NCI-H1694 treated with DMSO at 0.1 percent for 48 hours (cell line): ENCODE data around the gene NAA40.
A peak's percentile ranks its signal among the peaks of the same experiment; 100 is the strongest.

ENCODE experiments used
- DNase-seq: peaks from one replicate; lab custom pipeline; 2025; lab: John Stamatoyannopoulos, UW

NAA40 gene

DNA sequence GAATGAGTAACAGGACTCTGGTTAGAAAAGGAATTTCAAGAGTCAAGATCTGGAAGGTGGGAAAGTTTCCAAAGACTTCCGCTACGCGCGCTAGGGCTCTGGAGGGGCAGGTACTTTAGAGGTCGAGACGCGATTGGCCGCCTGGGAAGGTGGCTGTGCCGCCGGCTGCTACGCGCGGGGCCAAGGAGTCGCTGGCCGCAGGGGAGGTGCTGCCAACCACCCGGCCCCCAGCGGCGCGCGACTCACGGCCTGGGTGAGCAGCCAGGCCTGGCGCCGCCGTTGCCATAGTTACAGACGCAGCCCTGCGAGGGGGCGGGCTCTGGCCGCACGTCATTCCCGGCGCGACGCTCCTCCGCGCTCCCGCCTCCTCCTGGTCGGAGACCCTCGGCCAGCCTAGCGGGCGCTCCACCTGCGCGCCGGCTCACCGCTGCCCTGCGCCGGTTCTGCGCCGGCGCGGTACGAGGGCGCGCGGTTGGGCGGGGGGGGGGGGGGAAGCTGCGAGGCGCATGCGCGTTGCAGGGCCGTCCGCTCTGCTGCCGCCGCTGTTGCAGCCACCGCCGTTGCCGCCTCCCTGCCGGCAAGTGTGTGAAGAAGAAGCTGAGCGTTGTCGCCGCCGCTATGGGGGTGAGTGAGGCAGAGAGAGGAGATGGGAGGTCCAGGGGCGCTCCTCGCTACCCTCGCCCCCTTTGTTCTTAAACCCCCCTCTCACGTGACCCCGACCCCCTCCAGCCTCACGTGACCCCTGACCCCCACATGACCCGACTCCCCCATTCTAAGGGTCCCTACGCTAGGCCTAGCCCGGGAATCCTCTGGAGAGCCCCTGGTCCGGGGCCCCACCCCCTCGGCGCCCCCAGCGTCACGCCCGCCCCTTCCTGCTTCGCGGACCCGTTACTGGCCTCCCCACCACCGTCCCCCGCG is at the start of gene NAA40:
Gene NAA40, plus strand, starts transcription at position 524 of the 918 bp plus-strand sequence. Its CDS starts 95 bp downstream, at position 619.
- DNase-seq: peak; percentile 81

DNA sequence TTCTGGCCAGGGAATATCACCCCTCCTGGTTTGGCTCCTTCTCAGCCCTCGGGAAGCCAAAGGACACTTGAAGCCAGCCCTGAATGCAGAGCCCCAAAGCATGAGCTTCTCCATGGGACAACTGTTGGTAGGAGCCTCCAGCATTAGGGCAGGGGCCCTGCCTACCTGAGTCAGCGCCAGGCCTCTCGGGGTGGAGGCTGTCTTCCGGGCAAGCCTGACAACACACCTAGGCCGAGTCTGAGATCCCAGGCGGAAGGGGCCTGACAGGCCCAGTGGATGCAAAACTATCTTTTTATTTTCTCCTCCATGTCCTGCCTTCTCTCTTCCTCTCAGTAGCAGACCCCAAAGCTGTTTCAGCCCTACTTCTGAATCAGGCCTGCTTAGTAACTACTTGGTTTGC is 49.5 kb upstream of the NAA40 start:
- DNase-seq: no peak

DNA sequence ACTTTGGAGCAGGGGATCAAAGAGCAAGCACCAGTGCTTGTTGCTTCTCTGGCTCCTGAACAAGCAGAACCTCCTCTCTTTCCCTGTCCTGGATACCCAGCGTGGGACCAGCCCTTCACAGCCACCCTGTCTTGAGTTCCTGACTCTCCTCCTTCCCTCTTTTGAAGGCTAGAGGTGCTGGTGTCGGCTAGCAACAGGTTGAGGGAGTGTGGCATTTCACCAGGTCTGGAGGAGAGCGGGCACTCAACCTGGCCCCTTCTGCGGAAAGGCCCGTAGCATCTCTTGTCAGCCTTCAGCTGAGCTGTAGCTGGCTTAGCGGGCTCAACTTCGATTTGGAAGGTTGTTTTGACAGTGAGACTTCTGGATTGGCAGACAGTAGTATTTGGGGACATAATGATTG is 48.4 kb upstream of the NAA40 start:
- no peak for DNase-seq

DNA sequence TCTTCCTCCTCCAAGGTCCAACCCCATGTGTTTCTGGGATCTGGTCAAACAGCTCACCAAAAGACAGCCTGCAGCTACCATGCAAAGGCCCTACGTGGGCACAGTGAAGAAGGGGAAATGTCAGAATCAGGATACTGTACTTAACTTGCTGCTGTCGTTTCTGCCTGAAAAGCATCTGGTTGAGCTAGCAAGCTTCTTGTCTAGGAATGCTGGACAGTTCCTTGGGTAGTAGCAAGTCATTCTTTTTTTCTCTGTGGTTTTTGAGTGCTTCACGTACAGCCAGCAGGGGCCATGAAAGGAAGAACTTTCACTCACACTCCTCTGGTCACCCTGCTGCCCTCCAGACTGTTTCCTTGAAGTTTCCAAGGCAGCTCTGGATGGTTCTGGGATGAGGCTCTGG is 46.6 kb upstream of the NAA40 start:
- no peak for DNase-seq

DNA sequence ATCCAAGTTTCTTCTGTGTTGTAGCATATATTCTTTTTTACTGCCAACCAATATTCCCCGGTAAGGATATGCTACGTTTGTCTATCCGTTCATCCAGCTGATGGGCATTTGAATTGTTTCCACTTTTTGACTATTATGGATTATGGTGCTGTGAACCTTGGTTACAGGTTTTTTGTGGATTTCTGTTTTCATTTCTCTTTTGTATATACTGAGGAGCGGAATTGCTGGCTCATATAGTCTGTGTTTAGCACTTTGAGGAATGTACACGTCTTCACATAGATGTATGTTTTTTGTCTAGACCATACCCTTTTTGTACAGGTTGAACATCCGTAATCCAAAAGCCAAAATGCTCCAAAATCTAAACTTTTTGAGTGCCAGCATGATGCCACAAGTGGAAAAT is 45.4 kb upstream of the NAA40 start:
- no peak for DNase-seq

DNA sequence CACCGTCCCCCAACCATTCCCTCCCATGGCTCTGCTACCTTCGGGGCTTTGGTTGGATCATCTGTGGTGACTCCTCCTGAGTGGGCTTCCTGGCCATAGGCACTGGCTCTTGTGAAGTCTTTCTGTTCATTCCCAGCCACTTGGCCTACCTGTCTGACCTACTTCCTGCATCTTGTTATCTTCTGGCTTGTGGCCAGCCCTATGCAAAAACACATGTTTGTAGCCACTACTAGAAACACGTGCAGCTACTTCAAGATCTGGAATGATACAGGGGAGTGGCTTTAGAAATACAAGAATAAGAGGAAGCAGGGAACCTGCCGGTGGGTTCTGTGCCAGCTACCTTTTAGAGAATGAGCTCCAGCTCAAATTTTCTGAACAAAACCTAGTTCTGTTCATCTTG is 42.7 kb upstream of the NAA40 start:
- no peak for DNase-seq

DNA sequence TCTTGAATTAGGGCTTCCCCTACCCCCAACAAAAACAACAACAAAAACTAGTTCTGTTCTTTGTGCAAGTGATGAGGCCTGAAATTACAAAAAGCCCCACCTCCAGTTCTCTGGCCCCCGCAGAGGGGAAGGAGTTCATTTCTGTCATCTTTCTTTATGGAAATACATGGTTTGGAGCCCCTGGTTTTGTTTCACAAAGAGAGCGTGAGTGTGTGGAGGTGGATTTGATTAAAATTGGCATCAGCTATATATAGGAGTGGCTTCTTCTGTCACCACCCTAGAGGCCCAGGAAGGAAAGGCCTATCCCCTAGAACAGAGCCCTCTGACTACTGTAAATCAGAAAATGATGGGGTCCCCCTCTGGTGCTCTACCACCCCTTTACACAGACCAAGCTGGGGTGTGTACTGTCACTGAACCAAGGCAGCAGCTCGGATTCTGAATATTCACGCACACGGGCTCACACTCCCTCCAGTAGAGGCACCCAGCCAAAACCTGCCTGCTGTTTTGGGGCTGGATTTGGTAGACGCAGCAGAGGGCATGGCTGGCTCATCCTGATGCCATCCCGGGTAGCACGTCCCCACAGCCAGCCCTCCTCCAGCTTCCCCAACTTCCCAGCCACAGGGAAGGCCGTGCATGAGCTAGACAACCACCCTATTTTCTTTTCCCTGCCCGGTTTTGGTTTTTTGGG is 41.2 kb upstream of the NAA40 start:
- peak; percentile 51 for DNase-seq

DNA sequence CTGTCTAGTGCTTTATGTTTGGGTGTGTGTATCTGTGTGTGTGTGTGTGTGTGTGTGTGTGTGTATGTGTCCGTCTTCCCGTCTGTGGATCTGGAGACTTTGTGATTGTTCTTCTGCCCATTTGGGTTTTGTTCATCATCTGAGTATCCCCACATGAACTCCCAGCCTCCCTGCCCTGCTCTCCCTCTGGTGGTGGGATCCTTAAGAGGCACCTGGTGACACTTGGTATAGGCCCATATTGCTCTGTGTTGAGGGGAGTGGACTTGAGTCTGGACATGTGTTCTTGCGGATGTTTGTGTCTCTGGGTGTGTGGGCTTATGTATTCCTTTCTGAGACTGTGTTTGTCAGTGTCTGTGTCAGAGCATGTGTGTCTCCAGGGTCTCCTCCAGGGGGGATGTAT is 37.1 kb upstream of the NAA40 start:
- no peak for DNase-seq

DNA sequence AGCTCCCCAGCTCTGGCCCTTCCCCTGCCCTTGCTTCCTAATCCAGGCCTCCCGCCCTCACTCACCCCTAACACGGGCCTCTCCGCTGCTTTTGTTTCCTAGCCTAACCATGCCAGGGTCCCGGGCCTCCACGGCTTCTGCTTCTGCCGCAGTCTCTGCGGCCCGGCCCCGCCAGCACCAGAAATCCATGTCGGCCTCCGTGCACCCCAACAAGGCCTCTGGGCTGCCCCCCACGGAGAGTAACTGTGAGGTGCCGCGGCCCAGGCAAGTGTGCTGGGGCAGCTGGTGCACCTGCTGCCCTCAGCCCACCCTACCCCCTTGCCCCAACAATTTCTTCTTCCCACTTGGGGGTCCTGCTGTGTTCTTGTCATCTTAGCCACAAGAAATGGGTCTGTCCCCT is 34.9 kb upstream of the NAA40 start:
- DNase-seq: no peak

DNA sequence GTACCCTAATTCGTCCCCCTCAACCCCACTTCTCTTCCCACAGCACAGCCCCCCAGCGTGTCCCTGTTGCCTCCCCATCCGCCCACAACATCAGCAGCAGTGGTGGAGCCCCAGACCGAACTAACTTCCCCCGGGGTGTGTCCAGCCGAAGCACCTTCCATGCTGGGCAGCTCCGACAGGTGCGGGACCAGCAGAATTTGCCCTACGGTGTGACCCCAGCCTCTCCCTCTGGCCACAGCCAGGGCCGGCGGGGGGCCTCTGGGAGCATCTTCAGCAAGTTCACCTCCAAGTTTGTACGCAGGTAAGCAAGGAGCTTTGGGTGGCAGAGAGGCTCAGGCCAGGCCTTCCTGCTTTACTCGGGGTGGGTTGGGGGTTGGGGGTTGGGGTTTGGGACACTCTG is 34.1 kb upstream of the NAA40 start:
- DNase-seq: no peak

DNA sequence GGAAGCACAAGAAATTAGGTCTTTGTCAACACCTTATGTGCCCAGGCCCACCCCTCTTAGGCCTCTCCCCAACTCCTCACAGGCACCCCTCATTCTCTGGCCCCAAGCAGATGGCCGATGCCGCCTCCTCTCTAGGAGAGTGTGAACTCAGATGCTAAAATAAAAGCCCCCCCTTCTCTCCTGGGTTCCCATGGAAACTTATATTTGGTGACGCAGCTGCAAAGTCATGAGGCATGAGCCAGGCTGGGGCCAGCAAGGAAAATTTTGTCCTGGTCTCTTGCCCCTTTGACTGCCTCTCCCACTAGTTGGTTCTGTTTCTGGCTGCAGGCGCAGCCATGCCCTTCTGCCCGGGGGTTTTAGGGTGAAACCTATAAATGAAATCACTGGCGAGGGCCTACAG is 33.6 kb upstream of the NAA40 start:
- no peak for DNase-seq

DNA sequence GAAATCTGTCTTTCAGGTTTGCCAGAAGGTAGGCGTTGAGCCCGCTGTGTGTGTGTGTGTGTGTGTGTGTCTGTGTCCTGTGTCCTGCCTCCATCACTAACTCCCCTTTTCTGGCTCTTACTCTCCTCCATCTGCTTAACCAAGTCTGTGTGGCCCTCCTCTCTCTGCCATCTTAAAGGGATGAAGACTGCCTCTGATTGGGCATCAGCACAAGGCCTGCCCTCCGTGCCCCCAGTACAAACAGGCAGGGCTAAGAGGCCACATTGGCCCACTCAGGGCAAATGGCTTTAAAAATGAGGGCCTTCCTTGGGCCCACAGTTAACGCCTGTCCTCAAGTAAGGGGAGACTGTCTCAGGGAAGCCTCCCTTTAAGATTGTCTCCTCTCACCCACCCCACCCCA is 32.7 kb upstream of the NAA40 start:
- no peak for DNase-seq

DNA sequence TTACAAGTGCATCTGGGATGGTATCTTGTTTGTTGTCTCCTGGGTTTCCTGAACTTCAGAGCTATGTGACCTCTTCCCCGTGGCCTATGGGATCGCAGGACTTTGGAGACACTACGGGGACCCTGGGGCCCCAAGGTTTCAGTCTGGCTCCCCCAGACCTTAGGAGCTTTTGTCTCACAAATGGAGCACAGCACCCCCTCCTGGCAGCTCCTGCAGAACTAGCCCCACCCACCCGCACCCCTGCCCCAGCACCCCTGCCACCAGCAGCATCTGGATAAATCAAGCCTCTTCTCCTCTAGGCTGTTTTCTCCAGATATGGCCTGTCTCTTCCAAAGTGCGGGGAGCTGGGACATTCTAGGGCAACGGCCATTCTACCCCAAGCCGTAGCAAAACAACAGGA is 32.2 kb upstream of the NAA40 start:
- DNase-seq: no peak

DNA sequence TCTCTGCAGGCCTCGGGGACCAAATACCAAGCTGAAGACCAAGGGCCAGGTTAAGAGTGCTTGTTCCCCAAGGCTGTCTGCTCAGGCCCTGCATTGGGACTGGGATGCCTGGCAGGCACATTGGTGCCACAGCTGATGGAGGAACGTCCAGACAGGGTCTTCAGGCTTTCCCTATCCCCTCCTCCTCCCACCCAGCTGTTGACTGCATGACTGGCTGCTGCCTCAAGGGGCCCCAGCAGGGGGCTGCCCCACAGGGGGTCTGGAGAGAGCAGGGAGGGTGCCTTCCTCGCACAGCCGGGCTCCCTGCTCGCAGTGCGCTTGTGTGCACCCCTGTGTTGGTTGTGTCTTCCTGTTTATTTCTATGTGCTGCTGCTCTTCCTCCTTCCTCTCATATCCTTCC is 31.7 kb upstream of the NAA40 start:
- DNase-seq: no peak

DNA sequence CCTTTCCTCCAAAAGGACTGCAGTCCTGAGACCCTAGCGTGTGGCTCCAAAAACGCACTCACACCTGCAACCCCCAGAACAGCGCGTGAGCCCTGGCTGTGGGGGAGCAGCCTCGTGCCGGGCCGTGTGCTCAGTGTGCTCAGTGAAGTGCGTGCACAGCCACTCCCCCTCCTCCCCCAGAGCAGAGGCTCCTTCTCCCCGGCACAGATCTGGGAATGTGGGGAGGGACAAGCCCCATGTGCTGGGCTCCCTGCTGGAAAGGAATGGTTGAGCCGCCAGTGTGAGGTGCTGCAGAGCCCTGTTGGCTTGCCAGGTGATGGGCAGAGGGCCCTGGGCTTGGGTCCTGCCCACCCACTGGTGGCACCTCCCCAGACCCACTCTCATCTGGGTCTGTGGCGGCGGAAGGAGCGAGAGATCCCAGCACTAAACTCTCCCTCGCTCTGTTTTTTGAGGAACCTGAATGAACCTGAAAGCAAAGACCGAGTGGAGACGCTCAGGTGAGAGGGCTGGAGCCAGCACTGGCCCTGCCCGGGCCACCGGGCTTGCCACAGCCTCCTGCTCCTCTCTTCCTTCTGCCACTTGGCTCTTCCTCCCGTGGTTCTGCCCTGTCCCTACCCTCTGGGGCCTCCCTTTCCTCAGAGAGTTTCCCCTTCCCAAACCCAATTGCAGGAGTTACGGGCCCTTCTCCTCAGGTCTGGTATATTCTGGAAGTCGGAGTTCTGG is 30.8 kb upstream of the NAA40 start:
- DNase-seq: no peak

DNA sequence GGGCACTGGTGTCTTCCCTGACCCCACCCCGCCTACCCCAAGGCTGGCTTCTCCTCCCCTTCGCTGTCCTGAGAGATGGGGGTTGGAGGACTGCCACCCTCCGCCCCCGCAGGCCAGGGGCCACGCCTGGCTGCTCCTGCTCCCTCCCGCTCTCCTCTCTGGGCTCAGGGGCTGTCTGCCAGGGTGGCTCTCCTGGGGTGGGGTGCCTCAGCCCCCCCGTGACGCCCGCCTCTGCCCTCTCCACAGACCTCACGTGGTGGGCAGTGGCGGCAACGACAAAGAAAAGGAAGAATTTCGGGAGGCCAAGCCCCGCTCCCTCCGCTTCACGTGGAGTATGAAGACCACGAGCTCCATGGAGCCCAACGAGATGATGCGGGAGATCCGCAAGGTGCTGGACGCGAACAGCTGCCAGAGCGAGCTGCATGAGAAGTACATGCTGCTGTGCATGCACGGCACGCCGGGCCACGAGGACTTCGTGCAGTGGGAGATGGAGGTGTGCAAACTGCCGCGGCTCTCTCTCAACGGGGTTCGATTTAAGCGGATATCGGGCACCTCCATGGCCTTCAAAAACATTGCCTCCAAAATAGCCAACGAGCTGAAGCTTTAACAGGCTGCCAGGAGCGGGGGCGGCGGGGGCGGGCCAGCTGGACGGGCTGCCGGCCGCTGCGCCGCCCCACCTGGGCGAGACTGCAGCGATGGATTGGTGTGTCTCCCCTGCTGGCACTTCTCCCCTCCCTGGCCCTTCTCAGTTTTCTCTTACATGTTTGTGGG is 30.0 kb upstream of the NAA40 start:
- no peak for DNase-seq

DNA sequence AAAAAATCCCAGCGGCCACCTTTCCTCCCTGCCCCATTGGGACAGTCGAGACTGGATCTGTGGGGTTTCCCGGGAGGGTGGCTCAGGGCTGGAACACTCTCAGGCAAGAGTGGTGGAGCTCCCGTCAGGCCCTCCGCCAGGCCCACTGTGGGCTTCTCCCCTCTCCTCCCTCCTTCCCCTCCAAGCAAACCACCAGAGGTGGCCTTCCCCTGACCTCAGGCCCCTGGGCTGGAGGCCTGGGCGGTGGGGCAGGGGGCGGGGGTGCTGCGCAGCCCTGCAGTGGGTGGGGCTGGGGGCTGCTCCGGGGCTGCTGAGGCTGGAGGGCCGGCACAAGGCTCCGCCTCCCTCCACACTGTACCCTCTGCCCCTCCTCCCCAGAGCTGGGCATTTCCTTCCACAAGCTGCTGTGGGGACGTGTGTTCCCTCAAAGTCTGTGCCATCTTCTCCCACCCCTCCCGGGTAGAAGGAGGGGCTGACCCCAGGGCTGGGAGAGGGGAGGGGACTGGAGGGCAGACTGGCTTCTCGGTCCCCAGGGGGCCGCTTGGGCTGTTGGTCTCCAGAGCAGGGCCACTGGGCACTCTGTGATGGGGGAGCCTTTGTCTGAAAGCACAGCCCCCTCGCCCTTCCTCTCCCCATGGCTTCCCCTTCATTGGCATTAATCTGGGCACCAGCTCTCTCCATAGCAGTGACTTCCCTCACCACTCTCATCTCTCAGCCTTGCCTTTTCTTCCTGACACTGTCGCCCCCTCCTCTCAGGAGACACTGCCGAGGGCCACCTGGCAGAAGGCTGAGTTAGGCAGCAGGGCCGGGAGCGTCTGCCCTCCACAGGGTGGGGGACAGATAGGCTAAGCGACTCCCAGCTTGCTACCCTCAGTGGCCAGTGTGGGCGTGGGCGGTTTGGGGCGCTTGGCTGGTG is 29.0 kb upstream of the NAA40 start:
- no peak for DNase-seq

DNA sequence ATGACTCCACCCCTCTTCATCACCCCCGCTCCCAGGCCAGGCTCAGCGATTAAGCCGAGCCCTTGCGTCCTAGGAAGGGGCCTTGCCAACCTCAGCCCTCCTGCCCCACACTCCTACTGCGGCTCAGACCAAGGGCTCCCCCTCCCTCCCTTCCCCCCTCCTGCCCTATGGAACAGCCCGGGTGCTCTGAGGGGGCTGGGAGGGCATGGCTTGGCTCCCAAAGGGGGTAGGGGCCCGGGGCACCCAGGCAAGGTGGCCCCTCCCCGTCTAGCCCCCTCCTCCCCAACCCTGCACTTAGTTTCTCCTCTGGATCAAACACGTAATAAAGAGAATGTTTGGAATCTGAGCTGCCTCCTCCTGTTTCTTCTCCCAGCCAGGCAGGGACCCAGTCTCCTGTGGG is 28.1 kb upstream of the NAA40 start:
- no peak for DNase-seq

DNA sequence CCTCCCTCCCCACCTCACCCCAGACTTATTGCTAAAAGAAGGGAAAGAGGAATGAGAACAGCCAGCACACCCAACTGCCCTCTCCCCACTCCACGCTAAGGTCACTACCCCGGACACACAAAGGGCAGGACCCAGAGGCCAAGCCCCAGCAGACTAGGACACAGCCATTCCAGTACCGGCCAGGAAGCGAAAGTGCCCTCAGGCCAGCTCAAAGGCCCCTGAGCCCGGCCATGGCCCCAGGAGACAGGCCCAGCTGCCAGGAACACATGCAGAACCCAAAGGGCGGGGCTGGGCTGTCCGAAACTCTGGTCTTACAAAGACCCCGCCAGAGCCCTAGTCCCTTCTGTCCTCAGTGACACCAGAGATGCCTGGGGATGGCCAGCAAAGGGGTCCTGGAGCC is 27.4 kb upstream of the NAA40 start:
- DNase-seq: no peak

DNA sequence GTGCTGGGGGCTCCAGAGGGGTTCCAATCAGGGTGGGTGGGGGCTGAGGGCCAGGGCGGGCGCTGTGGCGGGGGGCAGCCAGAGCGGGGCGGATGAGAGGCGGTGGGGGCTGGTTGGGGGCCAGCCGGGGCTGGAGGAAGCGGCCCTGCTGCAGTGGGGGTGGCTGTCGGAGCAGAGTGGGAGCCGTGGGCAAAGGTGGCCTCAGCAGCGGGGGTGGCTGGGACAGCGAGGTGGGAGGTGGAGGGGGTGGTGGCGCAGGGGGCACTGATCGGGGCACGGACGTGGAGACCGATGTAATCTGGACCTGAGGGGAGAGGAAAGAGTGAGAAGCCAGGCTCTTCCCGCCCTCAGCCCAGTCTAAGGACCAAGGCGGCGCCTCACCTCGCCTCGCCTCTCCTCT is 26.9 kb upstream of the NAA40 start:
- no peak for DNase-seq

DNA sequence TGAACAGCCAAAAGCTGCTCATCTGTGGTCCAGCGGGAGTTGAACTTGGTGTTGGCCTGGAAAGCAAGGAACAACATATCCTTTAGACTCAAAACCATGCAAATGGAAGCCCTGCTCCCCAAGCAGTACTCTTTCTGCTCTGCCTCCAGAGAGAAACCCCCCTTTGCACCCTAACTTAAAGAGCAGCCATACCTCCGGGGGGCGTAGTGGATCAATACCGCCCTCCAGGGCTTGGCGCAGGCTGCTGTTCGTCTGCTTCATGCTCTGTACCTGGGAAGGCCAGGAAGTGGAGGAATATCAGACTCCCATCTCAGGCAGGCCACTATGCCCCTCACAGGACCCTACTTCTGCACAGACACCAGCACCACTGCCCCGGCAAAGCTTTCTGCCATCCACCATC is 26.1 kb upstream of the NAA40 start:
- no peak for DNase-seq
